CD4-positive, alpha-beta T cell treated with Interleukin-15 for 1 hour (primary cell): ENCODE measurements around the gene MTM1.
A peak's percentile ranks its signal among the peaks of the same experiment; 100 is the strongest.

Experiments
- DNase-seq: peaks from one replicate; pipeline ENCODE4 v3.0.0-alpha.2; 2020

Gene MTM1

DNA sequence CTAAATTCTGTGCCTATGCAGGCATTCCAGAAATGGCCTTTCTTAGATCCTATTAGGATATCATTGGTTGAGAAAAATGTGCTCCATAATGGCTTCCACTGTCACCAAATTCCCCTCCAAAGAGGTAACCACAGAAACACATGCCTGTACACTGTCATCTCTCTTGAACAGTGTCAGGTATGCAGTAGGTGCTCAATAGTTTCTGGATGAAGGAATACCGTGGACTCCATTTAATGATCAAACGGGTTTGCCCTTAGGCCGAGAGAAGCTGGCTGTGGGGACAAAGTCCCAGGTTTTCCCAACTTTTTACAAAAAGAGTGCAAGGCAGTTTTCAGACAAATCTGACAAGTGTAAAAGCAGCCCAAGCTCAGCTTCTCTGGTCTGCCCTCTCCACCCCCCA, 16.5 kb upstream of the MTM1 start:
- no peak for DNase-seq

DNA sequence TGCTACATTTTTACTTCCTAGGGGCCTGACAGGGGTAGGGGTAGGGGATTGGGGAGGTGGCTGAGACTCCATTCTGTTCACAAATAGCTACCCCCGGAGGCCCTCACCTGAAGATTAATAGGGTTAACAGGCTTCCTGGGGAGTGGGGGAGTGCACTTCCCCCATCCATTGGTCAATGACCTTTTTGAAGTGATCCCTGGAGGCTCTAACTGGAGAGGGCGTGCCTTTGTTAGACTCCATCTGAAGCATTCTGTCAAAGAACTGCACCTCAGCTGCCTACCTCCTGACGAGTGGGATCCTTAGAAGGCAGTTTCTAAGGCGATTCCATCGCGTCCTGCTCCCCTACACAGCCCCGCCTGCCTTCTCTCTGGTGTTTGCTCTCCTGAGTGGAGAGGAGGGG, 10.0 kb upstream of the MTM1 start:
- DNase-seq: no peak

DNA sequence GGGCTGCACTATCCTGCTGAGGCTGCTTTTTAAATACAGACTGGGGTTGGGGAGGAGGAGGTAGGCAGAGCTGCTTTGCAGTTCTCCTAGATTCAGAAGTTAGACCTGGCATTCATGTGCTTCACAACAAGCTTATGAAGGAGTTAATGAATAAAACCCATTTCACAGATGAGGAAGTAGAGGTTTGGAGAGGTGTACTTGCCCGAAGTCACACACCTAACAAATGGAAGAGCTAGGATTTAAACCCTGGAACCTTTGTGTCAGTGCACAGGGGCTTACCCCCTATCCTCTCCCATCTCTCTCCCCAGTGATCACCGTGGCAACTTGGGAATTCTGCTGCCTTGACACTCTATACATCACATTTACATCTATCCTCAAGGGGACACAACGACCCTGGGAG, 3.6 kb upstream of the MTM1 start:
- no peak for DNase-seq

DNA sequence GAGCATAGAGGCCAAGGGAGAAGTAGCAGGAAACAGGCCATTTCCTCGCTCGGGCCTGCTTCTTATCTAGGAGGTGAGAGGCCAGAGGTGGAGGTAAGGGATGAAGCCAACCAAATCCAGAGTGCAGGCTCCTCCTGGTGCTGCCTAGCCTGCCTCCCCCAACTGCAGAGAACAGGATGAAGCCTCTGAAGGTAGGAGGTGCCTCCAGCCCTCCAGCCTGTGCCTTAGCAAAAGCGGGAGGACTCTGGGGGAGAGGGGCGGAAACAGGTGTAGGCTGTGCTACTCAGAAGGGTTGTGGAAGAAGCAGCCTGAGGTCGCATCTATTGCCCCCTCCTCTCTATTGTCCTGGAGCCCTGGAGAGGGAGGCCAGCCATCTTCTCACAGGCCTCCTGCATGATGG, 2.9 kb upstream of the MTM1 start:
- DNase-seq: no peak

DNA sequence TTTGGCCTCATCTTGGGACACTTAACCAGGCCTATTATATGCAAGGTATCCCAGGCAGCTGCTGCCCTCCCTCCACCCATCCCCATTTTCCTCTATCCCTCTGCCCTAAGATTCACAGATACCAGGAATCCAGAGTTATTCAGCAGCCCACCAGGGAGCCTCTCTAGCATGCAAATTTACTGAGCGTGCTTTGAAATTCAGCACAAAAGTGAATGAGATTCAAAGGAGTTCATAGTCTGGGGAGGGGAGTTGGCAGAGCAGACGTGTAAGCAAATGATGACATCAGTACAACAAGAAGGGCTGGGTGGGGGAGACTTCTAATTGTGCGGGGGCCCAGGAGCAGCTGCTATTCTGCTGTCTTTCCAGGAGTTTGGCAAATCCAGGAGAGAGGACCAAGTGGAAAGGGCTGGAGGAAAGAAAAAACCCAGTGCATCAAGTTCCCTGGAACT, 1.7 kb upstream of the MTM1 start:
- no peak for DNase-seq

DNA sequence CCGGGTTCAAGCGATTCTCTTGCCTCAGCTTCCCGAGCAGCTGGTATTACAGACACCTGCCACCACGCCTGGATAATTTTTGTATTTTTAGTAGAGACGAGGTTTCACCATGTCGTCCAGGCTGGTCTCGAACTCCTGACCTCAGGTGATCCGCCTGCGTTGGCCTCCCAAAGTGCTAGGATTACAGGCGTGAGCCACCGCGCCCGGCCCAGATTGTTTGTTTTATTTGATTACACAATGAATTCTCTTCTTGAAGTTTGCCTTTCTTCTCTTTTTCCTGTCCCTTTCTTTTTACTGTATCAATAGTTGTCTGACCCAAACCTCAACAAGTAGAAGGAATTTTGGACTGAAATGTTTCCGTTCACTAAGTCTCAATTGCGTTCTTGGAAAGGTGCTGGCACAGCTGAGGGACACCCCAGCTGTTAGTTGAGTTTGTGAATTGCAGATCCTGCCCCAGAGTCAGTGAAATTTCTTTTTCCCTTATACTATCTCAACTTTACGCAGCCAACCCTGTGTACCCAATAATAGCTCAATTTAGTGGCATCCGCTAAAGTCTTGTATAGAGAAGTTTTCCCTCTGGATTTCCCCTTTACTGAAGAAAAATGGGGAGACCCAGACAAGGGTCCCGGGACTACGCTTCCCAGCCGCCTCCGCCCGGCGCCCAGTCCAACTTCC, 639 bp upstream of the MTM1 start:
- DNase-seq: no peak

DNA sequence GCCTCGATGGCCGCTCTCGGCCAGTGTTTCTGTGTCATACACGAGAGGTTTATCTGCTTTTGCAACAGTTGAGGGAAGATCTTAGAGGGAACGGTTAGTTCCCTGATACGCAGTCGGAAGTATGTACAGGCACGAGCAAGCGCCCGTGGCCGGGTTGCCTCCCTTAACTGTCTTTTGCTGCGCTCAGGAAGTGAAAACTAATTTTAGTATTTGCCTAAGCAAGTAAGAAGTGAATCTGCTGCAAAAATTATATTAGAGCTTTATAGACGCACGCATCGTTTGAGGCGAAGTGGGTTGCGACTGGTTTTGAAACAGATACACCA, 695 bp downstream of the MTM1 start:
- DNase-seq: peak; percentile 41

DNA sequence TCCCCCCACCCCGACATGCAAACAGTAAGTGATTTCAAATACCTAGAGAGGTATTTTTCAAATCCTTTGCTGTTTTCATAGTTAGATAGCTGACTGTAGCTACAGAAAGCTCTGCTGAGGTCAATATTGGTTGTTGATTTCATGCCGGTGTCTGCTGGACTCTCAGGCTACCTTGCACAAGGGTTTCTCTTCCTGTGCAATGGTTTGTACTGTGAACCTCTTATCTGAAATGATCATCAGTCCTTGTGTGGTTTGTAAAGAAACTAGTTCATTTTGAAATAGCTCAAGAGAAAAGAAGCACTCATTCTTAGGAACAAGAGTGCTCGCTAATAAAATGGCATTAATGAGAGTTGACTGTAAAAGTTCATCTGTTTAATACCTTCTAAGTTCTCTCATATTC, 2.1 kb downstream of the MTM1 start:
- DNase-seq: no peak

DNA sequence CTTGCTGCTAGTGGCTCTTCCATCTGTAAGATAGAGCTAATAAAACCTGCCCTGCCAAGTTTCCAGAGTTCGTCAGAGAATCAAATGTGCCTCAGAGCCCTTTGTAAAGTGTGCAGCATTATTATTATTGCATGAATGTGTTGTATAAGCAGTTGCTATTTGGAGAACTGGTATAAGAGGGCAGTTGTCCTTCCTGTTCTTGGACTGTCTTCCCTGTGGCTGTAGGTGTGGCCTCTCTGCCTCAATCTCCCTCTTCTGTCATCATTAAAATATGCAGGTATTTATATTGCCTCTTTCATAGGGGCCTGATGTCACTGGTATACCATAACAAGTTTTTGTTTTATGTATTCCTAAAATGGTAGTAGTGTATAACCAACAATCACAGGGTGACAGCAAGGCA, 3.8 kb downstream of the MTM1 start:
- DNase-seq: no peak

DNA sequence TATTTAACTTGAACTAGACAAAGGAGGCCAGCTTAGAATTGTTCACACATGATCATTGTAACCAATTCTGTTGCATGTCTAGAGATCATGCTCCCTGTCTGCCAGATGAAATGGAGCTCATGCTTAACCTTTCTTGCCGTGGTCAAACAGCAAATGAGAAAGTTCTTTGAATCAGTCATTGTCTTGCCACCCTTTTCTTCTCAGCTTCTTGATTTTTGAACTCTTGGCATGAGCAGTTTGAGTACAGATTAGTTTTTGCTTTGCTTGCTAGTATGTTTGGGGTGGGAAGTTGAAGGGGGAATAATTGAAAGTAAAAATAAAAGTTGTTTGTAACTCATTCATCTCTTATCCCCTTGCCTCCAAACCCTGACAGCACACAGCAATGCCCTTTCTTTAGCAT, 4.7 kb downstream of the MTM1 start:
- DNase-seq: no peak

DNA sequence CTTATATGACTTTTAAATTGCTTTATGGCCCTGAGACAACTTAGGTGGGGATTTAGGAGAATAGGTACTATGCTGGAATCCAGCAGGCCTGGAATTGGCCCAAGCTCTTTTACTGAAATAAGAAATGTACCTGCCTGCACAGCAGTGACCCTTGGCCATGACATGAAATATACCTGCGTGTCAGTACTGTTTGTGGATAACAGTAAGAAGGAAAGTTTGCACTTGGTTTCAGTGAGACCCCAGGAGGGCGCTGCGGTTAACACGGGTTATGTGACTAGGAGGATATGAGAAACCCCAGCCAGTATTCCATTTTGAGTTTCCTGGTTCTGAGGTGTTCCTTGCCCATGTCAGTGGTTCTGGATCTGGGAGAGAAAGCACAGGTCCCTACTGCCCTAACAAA, 5.3 kb downstream of the MTM1 start:
- no peak for DNase-seq

DNA sequence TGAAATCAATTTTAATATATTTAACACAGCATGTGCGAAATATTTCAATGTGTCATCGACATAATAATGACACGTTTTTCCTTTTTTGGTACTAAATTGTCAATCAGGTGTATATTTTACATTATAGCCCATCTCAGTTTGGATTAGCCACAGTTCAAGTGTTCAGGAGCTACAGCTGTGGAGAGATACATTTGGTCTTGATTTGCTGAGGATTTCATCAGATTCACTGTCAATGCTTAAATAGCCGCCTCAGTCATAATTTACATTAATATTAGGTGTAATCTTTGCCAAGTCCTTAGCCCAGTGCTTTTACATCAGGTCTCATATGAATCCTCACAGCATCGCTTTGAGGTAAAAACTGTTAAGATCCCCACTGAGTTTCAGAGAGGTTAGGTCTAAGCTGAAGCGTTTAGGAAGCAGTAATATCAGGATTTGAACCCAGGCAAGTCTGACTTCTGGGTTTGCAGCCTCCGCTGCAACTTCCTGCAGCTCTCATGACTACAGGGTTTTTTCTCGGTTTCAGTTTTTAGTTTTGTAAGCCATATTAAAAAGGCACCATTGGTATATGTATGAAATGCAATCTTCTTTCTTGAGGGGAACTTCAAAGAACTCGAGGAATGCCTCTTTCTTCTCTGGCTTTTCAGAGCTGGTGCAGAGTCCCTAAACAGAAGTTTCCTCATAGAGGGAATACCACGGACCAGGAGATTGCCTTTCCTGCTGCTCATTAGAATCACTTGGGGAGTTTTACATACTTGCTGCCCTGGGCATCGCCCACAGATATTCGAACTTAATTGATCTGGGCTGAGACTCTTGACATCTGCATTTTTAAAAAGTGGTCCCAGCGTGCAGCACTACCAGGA, 6.4 kb downstream of the MTM1 start:
- DNase-seq: no peak

DNA sequence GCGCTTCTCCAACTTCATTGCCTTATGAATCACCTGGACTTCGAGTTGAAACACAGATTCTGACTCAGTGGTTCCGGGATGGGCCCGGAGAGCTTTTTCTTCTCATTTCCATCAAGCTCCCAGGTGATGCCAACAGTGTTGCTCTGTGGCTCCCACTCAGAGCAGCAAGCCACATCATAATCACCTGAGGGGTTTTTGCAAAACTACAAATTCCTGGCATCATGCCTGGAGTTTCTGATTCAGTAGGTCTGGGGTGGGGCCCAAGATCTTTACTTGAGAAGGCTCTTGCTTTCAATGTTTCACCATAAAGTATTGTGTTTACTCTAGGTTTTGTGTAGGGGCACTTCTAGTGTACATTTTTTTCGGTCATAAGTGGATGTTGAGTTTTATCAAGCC, 7.0 kb downstream of the MTM1 start:
- no peak for DNase-seq

DNA sequence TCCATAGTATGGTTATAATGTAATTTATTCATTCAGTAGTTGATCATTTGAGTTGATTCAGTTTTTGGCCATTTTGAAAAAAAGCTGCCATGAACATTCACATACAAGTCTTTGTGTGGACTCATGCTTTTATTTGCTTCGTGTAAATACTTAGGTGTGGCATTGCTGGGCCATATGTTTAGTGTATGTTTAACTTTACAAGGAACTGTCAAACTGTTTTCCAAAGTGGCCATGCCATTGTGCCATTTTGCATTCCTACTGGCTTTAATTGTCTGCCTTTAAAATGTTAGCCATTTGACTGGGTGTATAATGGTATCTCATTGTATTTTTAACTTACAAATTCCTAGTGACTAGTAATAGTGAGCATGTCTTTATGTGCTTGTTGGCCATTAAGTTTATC, 8.8 kb downstream of the MTM1 start:
- DNase-seq: no peak

DNA sequence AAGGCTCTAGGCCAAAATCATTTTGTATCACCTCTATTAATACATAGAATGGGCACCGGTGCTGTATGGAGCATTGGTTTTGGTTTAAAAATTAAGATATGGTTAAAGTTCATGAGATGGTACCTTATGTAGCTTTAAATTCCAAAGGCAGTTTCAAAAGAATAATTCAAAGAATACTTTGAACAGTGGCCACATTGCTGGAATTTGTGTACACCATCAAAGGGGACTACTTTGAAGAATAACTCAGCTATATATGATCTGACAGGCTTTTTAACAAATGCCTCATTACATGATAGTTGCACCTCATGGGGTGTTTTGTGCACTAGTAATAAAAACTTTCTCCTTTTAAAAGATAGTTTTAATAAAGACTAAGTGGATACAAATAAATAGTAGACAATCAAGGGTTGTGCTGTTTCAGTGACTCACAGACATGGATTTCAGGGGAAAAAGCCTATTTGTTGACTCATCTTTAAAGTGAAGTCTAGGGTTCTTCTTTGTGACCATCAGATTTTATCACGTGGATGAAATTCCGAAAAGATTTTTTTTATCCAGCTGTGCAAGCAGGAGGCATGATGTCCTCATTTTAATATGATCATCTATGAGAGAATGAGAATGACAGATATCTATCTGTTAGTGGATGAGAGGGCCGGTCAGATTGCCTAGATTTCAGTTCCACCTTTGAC, 12.8 kb downstream of the MTM1 start:
- no peak for DNase-seq

DNA sequence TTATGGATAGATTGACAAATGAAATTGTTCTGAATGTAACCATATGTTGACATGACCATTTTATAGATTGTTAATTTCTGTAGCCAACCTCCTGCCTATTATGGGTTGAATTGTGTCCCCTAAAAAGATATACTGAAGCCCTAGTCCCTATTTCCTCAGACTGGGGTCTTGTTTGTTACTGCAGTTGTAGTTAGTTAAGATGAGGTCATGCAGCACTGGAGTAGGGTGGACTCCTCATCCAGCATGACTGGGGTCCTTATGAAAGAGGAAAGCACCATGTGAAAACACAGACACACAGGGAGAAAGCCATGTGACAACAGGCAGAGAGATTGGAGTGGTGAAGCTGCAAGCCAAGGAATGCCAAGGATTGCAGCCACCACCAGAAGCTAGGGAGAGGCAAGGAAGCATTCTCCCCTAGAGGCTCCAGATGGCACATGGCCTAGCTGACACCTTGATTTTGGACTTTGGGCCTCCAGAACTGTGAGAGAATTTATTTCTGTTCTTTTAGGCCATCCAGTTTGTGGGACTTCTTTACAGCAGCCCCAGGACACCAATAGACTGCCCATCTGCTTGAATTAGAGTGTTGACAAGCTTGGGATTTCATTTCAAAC, 14.0 kb downstream of the MTM1 start:
- no peak for DNase-seq

DNA sequence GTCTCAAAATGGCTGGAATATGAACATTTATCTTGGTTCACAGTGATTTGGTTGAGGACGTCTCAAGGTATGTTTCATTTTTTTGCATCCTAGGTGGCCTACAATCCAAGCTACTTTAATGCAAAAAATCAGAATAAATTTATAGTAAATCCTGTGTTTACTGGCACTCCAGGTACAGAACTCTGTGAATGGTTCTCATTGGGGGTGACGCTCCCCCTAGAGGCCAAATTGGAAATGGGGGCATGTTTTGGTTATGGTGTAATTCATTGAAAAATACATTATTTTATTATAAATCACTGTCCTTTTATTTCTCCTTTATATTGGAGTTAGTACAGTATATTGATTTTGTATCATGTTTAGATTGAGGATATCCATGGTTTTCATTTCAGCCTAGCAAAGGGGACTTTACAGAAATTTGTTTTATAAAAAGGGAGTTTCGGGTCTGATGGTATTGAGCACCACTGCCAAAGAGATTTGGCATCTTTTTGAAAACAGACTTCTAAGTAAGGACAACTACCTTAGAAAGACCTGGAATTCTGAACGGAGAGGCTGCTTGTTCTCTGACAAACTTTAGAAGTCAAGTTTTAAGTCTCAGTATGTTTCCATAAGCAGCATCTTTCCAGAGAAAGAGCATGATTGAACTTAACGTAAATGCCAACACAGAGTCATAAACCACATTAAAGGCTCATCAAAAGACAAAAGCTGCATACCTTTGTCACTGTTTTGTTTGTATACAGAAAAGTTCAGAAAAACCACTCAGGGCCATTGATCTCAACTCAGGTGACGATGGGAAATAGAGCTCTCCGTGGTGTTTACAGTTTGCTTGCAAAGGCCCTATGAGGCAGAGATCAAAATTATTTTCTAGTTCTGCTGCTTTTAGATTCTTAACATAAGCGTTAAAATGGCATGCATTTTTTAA, 19.4 kb downstream of the MTM1 start:
- peak; percentile 31 for DNase-seq

DNA sequence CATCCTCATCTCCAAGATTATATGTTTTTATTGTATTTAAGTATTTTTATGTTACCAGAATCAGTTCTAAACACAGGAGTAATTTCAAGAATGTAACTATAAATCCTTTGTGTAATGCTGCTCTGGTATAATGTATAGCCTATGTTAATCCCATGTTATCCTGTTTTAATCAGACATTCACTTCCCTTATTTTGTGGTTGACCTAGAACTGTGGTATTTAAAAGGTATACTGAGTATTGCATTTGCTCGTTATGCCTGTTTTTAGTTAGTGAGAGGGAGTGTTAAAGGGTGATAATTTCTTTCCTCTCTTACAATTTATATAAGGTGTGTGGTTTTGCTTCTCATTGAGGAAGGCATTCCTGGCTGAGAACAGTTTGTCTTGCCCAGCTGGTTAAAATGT, 26.2 kb downstream of the MTM1 start:
- DNase-seq: no peak

DNA sequence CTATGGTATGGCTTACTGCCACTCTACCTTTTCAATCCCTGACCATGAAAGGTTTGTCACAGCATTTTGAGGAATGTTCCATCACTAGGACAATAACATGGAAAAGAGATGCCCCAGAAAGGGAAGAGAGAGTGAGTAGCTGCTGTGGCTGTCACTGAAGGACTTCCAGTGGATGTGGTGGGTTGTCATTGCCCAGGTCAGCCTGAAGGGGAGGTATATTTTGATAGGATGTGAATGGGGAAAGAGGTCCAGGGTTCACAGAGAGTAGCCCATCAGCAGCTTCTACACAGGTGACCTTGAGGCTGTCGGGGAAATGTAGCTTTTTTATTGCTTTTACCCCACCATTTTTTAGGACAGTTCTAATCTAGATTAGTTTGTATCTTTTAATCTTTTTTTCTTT, 30.8 kb downstream of the MTM1 start:
- DNase-seq: no peak

DNA sequence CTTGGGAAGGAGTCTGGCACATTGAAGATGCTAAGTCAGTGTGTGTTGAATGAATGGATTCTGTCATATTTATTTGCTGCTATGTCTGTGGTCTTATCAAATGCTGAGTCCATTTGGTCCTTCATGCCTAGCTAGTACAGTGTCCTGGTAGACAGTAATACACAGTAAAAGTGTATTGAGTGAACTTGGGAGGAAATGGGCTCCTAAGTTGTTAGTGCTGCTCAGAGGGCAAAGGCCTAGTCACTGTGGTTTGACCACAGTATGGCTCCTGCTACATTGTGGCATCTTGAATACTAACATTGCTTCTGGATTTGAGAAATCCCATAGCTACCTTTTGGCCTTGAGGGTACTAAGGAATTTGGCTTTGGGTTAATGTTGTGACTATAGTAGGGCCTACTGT, 33.9 kb downstream of the MTM1 start:
- DNase-seq: no peak

DNA sequence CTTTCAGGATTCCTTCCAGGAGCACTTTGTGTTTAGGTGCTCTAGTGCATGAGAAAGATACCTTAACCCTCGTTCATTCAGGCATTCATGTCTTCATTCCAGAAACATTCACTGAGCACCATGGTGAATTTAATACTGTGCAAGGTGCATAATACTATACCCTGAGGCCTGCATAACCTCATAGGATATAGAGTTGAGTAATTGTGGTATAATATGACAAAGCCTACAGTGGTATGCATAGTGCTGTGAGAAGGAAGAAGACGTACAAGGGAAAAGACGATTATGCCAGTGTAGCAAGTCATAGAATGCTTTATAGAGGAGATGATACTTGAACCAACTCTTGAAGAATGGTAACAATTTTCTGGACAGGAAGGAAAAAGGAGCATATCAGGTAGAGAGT, 34.3 kb downstream of the MTM1 start:
- no peak for DNase-seq

DNA sequence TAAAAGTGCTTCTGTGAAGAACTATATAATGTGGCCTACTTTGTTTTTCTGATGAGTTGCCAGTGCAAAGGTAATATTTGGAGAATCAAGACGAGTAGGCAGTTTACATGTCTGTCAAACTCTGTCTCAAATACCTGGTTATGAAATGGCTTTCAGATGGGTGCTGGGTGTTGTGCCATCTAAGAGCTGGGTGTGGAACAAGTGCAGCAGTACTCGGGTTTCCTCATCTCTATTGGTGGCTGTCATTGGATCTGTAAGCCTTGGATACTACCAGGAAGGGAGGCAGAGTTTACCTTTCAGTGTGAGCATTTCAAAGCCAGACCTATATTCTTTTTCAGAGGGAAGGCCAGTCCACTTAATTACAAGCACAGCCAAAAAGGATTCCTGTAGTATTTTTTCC, 37.2 kb downstream of the MTM1 start:
- no peak for DNase-seq

DNA sequence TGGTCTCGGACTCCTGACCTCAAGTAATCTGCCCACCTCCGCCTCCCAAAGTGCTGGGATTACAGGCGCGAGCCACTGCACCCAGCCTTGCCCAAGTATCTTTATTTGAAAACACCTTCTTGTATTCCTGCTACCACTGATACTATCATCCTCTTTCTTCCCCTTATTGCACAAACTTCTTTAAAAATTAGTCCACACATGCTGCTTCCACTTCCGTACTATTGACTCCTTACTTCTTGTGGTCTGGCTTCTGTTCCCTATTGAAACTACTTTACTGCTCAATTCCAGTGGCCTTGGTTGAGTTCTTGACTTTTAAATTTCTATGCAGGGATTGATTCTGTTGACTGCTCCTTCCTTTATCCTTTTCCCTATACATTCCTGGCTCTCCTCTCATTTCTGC, 38.8 kb downstream of the MTM1 start:
- DNase-seq: no peak
